HUDEP-2 (cell line): ENCODE results near the gene ME3.

Experiments used
- DNase-seq, 76 experiments: peaks; one replicate each; lab custom pipeline; 2025; ENCODE audit not compliant: unreplicated experiment in 76 of 76; lab: John Stamatoyannopoulos, UW

The ME3 gene

DNA sequence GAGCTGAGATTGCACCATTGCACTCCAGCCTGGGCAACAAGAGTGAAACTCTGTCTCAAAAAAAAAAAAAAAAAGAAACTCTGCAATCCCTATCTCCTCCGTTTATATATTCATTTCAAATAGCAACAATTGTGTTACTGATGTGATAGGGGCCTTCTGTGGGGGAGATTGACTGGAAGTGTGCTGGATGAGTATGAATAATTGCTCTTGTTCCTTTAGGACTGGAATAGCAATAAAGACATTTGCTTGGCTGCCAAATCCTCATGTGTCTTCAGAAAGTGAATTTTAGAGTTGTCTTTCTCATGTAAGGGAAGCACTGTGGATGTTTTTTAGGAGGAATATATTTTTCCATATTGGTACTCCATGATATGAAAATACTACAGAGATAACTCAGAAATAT lies 21.1 kb upstream of the ME3 start:
- DNase-seq, result no peak

GRCh38 chr11:86692746-86693145 lies 20.3 kb upstream of the ME3 start:
- no peak for DNase-seq

- no peak for DNase-seq
Measured at GRCh38 chr11:86692317-86692716, 19.9 kb upstream of the ME3 start.

GRCh38 chr11:86688398-86689179 lies 16.2 kb upstream of the ME3 start:
- no peak for DNase-seq

GRCh38 chr11:86687185-86687778 lies 14.9 kb upstream of the ME3 start:
- no peak for DNase-seq

GRCh38 chr11:86686531-86686930 lies 14.1 kb upstream of the ME3 start:
- DNase-seq, result no peak

DNA sequence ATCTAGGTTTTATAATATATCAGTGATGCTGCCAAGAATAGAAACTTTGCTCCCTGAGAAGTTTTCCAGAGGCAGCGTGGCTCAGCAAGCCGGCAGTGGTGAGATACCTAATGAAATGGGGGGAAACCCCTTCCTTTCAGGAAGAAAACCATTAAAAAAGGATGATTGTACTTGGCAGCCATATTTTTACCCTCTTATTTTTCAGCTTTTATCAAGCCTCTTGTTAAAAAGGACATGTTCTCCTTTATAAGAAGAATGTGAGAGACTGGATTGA lies 9.0 kb upstream of the ME3 start:
- DNase-seq, result no peak

- DNase-seq, result no peak
Measured at GRCh38 chr11:86680716-86681482, 8.5 kb upstream of the ME3 start.

- no peak for DNase-seq
Measured at GRCh38 chr11:86678823-86679222, 6.4 kb upstream of the ME3 start.

- DNase-seq, result no peak
Measured at GRCh38 chr11:86678296-86678695, 5.9 kb upstream of the ME3 start.

GRCh38 chr11:86676533-86677154 lies 4.2 kb upstream of the ME3 start:
- peak in 19 of 76 experiments; percentile 2 to 43 (median 23) for DNase-seq

DNA sequence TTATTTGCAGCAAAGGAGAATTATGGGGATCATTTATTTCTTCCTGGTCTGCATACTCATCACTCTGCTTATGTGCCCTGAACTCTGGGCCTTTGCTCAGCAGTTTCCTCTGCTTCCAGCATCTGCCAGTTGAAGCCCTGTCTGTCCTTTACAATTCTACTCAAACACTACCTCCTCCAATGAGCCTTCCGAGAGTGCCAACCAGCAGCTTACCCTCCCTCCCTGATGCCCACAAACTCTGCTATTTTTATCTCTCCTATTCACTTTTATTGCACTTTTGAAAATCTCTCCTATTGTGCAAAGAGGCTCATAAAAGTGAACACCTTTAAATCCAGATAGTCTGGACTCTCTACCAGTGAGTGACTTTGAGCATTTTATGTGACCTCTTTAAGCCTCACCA lies 3.6 kb upstream of the ME3 start:
- DNase-seq, result no peak

DNA sequence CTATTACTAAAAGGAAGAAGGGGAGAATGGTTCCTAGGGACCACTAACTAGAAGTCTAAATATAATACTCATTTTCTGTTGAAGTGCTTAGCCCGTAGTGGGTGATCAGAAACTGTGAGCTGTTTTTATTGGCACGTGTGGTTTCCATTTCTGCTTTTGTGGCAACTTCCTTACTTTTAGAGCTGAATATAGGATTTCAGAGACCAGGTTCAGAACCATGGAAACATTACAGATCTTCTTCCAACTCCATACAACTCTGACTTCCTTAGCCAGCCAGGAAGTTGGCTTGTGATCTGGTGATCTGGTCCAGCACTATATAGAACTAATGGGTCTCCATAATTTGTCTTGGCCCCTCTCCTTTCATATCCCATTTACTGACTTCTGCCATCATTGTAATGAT lies 2.6 kb upstream of the ME3 start:
- DNase-seq, result no peak

DNA sequence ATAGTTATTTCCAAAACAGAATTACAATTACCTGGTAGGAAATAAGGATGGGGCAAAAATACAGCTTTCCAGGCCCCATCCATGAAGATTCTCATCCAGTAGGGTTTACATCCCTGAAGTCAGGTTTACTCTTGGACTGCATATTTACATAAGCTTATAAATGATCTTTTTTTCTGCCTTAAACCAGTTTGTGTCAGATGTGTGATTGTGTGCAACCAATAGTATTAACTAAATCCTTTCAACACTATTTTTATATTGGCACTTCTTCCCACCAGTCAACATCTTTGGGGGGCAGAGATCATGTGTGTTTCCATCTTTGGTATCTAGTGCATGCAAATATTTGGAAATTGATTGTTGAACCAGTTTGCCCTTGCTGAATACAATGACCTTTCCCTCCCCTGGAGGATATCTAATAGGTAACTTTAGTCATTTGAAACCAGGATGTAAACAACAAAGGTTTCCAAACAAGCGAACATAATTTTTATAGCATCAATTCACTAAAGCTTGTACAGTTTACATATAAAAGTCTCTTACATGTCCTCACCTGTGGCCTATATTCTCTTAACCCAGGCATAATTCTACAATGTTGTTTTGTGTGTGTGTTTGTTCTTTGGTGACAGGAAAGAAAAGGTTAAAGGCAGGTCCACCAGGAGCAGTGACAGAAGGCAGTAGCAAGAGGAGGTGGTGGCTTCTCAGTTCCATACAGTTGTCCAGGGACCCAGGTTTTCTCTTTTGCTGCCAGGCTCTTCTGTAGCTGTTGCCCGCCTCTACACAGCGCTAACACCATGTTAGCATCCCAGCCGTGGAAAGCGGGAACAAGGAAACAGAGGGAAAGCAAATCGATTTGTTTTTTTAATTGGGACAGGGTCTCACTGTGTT lies 1.7 kb upstream of the ME3 start:
- DNase-seq, result no peak

GRCh38 chr11:86673055-86673843 lies 833 bp upstream of the ME3 start:
- no peak for DNase-seq

GRCh38 chr11:86671531-86672006 lies 847 bp downstream of the ME3 start:
- DNase-seq, result peak in 19 of 76 experiments; percentile 4 to 54 (median 22)

DNA sequence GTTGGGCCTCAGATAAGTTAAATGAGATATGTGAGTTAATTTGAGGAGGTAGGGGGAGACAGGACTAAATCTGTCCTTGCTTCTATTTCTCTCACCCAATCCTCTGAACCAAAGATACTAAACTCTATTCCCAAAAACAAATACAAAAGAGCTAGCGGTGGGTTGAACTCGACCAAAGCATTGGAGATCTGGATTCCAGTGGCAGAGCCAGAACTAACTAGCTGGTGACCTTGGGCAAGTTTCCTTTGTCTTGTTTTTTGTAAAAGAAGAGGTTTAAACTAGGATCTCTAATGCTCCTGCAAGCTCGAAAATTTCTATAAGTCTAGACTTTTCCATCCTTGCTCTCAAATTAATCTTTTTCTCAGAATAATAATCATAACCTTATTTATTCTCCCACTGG lies 1.5 kb downstream of the ME3 start:
- no peak for DNase-seq

- no peak for DNase-seq
Measured at GRCh38 chr11:86670181-86670580, 2.2 kb downstream of the ME3 start.

GRCh38 chr11:86669424-86669823 lies 3.0 kb downstream of the ME3 start:
- no peak for DNase-seq

DNA sequence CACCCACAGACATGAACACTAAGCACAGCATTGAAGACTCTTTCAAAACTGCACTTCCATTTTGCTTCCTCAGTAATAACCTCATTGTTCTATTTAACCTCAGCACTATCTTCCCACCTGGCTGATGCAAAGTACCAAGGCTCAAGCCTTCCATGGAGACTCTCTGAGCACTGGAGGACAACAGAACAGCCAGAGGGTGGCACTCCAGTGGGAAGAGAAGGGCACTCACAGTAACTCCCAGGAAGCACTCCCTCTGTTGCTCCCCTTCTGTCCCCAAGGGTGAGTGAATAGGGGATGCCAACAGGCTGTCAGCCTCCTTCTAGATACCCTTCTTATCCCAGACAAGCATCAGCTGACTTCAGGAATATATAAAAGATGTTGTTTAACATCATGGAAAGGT lies 3.5 kb downstream of the ME3 start:
- no peak for DNase-seq
